ENCODE data around the gene LMX1B.
A peak's percentile ranks its signal among the peaks of the same experiment; 100 is the strongest.

LMX1B gene

DNA sequence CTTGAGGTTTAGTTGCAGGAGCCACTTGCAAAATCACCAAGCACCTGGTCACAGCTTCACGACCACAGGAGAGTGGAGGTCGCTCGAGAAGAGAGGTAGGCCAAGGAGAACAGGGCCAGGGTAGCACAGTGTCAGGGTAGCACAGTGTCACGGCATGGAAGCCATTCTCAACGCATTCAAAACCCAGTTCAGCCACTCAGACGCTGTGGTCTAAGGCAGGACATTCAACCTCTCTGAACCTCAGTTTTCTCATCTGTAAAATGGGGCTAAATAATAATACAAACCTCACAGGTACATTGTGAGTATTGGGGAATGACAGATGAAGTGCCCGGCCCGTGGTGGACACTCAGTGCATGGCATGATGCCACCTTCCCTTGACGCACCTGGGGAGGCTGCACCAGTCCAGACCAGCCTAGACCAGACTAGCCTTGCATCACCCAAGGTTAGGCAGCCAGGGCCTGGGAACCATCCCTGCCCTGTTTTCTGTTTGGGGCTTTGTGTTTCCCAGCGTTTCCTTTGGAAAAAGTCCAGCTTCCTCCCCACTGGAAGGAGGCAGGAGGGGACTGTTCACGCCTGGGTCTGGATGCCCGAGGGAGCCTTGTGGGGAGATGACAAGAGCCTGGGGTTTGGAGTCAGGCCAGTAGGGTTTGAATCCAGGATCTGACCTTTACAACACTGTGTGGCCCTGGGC is 7.8 kb upstream of the LMX1B start:
- DNase-seq: no peak

DNA sequence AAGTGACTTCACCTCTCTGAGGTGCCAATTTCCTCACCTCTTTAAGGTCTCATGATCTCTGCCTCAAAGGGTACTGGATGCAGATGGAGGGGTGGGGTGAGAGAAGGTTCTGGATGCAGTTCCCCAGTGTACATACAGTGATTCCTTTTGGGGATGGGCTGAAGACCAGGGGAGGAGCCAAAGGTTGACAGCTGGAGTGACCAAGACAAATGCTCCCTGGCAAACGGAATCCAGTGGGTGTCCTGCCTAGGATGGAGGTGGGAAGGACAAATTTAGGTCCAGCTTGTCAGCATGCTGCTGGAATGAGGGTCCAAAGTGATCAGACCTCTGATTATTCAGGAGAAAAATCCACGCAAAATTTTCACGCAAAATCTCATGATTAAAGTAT is 7.3 kb upstream of the LMX1B start:
- no peak for DNase-seq

GRCh38 chr9:126607086-126607485 is 6.6 kb upstream of the LMX1B start:
- no peak for DNase-seq

GRCh38 chr9:126607731-126608130 is 6.0 kb upstream of the LMX1B start:
- DNase-seq: no peak

DNA sequence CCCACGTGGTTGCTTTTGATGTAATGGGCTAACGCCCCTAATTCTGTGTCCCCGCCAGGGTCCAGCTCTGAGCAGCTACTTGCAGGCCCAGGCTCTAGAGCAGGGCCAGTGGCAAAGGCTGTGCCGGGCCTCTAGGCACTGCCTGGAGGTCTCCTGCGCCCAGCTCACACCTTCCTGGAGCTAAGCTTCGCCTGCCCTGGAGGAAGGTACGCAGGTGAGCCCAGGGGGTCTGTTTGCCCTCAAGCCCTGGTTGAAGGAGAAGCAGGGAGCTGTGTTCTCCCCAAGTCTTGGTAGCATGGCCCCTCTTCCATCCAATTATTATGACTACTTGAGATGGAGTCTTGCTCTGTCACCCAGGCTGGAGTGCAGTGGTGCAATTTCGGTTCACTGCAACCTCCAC is 5.2 kb upstream of the LMX1B start:
- no peak for DNase-seq

GRCh38 chr9:126609191-126609590 is 4.5 kb upstream of the LMX1B start:
- DNase-seq: no peak

DNA sequence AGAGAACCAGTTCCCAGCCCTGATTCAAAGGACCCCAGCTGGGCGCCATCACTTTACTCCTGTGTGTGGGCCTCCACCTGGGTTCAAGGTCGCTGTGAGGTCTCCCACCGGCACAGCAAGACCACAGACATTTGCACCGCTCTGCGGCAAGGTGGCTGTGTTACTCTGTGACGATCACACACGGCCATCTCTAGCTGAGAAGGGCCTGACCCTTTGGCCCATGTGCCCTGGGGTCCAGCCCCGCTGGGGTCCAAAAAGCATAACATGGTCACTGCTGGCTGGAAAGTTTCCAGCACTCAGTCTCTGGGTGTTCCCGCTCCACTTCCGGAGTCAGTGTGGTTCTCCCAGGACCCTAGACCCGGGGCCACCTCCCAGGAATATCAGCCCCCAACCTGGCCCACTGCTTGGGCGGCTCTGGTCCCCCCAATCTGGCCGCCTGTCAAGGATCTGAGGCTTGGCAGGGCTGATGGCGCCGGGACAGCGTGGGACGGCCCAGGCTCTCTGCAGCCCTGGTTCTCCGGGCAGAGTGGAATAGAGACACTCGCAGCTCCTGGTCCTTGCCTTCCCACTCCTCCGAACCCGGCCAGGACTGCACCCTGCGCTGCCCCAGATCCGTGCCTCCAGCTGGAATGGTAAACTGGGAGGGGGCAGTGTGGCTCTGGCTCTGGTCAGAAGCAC is 3.9 kb upstream of the LMX1B start:
- DNase-seq: no peak

GRCh38 chr9:126611193-126611591 is 2.5 kb upstream of the LMX1B start:
- no peak for DNase-seq

GRCh38 chr9:126611592-126612325 is 2.0 kb upstream of the LMX1B start:
- DNase-seq: peak; percentile 23

GRCh38 chr9:126612326-126612812 is 1.4 kb upstream of the LMX1B start:
- DNase-seq: no peak

- no peak for DNase-seq
Observed at GRCh38 chr9:126612813-126613641, 701 bp upstream of the LMX1B start.

GRCh38 chr9:126614088-126614454 is 343 bp downstream of the LMX1B start:
- DNase-seq: no peak

DNA sequence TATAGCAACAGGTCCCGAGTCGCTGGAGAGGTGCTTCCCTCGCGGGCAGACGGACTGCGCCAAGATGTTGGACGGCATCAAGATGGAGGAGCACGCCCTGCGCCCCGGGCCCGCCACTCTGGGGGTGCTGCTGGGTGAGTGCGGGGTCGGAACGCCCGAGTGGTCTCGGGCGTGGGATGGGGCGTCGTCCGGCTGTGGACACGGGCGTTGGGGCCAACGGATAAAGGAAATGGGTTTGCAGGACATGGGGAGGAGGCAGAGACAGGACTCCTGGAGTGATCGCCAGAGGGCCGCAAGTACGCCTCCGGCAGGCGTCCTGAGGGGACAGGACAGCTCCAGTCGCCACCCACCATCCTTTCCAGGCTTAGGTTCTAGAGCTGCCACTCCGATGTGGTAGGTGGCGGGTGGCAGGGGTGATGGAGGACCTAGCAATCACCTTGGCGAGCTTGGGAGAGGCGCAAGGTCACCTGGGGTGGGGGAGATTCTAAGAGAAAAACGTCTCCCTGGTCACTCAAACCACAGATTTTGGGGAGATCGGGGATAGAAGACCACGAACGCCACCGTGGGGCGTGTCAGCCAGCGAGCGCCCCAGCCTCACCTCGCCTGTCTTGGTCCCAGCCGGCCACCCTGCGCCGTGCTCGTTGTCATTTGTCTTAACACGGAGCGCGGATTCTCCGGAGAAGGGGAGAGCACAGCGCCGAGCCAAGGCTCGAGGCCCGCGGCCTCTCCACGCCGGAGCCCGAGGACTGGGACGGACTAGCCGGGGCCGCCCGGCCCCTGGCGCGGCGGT is 922 bp downstream of the LMX1B start:
- DNase-seq: no peak

- DNase-seq: no peak
Observed at GRCh38 chr9:126615245-126615790, 1.6 kb downstream of the LMX1B start.

DNA sequence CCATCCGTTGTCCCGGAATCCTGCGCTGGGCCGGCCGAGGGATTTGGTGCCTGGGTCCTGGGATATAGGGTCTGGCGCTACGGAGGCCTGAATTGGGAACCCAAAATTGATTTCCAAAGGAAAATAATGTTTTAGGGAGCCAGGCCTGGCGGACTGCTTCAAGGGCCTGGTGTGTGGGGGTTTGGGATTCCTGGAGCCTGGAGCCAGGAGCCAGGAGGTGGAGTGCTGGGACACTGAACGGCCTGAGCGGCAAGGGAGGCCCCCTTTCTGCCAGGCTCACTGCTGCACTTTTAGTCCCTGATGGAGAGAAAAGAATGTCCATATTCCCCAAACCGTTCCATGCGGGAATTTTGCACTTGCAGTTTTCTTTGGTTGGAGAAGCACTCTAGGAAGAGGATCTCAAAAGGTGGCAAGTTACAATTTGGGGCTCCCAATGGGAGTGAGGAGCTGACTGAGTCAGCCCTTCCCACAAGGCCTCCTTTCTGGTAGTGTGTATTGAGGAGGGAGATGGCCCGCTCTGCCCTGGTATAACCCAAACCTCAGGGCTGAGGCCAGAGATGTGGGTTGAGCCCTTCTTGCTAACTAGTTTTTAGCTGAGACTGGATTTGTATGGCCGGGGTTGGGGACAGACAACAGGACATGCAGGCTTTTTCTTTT is 2.2 kb downstream of the LMX1B start:
- no peak for DNase-seq

DNA sequence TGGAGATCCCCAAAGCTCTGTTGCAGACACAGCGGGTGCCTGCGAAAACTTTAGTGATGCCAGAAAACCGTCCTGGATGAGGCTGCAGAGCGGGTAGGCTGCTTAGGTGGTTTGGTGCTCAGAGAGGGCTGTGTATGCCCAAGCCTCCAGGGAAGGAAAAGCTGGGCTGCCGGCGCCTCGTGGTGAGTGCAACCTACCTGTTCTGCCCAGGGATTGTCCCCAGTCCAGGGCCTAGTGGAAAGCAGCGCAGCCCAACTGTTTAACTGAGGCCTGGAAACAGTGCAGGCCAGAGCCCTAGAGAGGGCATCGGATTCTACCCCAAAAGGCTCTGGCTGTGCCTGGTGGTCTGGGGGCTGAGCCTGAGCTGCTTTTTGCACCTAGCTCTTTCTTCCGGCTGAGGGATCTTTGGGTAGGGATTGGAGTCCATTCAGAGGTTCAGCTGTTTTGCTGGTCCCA is 2.8 kb downstream of the LMX1B start:
- no peak for DNase-seq

DNA sequence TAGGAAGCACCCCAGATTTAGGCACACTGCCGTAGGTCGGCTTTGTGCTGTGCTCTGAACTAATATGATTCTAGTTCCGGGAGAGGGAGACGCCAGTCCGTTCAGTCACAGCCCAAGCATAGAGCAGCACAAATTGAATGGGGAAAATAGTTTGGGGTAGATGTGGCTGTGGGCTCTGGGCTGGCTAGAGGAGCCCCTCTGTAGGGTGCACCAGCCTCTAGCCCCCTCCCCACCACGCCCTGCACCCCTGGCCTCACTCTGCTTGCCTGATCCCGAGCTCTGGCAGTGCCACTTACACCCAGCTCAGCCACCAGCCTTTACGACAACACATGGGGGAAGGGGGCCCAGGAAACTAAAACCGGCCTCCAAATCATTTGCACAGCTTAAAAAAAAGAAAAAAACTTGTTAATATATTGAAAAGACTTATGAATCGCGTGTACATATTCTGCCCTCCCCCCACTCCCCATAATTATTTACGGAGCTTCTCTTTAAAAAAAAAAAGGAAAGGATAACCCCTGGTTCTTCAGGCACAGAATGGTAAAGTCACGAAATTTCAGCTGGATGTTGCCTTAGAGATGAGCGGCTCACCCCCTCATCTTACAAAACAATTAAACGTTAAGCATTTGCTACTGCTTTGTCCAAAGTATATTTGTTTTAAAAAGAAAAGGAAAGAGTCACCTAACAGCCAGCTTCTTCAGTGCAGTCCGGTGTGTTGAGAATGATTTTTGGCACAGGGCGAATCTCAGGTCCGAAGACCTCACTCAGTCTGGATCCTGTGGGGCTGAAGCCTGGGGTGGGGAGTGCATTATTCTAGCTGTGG is 3.5 kb downstream of the LMX1B start:
- no peak for DNase-seq

DNA sequence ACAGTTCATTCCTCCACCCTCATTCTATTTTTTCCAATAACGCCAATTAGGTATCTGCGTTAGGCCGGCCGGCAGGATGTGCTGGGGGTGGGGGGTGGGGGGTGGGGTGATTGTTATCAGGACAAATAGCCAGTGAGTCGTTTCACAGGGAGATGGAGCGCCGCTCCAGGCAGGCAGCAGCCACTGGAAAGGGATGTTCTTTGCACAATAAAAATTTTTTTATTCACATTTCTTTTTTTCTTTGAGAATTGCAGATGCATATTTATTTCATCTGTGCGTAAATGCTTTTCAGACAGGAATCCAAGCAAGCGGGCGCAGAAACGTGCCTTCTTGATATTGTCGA is 4.1 kb downstream of the LMX1B start:
- no peak for DNase-seq

- no peak for DNase-seq
Observed at GRCh38 chr9:126618190-126618584, 4.5 kb downstream of the LMX1B start.

DNA sequence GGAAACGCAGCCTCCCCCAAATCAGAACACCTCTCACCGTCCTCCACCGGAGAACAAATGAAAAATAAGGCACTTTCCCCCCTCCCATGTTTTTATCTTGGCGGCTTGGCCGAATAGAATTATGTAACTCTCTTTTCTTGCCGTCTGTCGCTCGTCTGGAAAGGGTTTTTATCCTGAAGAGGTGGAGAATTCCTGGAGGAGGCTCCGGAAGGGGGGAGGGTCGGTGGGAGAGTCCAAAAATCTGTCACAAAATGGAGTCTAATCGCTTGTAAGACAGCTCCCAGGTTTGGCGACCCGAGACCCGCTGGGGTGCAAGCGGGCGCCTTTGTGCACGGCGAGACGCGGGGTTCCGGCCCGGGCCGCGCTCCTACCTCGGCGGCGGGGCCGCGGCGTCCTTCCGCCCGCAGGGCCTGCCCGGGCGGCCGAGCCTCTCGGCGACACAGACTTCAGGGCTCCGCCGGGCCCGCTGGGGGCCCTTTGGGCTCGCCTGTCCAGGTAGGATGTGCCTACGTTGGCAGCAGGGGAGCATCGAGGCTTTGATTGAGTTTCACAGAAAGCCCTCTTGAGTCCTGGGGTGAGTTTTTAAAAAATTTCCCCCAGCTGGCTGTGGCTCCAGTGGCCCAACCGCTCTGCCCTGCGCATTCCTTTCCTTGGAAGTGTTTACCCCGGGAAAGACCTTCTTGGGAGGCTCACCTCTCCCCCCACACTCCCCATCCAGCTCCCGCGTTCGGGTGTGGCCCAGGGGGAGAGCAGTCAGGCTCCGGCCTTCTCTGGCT is 5.0 kb downstream of the LMX1B start:
- DNase-seq: no peak
